ENCODE measurements around the gene ASTN2. TPM values are rescaled to one million over a fixed set of nuclear protein-coding genes. Genes with fewer than 3 reads are reported as not detected.

ASTN2 gene
- total and polyA plus RNA-seq, 9 of the 15 experiments (the other 6 are each of a cell fraction or from before 2014, with no cell fraction given): 0.56 to 3.5 (median 1.9) TPM

- TF ChIP-seq CHCHD3 (CRISPR knock-in tag; IDR thresholded peaks at IDR 0.05) (no peak), ZNF318 (IDR thresholded peaks at IDR 0.05; ENCODE audit: borderline replicate concordance in 1 of 2, low read depth in 1 of 2) (peak; percentile 31 to 87; a peak in 3 of 4 replicates), FOS (IDR thresholded peaks at IDR 0.05; ENCODE audit: extremely low read depth, insufficient read length) (no peak), NCOA4 (IDR thresholded peaks at IDR 0.05; ENCODE audit: partially characterized antibody) (no peak), ZNF609 (CRISPR knock-in tag; IDR thresholded peaks at IDR 0.05; ENCODE audit: borderline replicate concordance) (no peak), ZNF79 (CRISPR knock-in tag; IDR thresholded peaks at IDR 0.05; ENCODE audit: low read depth) (no peak), MTA3 (IDR thresholded peaks at IDR 0.05; ENCODE audit: borderline replicate concordance) (peak; percentile 86; the same call in 1 of the 2 replicates), CBX3 (IDR thresholded peaks at IDR 0.05; ENCODE audit: borderline replicate concordance in 1 of 2, low read length in 2 of 2) (no peak), ZFP36 (IDR thresholded peaks at IDR 0.05; ENCODE audit: low read depth, low read length, partially characterized antibody) (no peak), RCOR1 (IDR thresholded peaks at IDR 0.05; ENCODE audit: borderline replicate concordance in 1 of 2, low read depth in 2 of 2, low read length in 2 of 2) (peak in 1 of 2 experiments; percentile 94; a peak in 2 of 4 replicates), MEF2D (tag; conservative IDR thresholded peaks at IDR 0.05; ENCODE audit: low read depth) (peak; percentile 64; the same call in 1 of the 2 replicates), ZNF644 (tag; IDR thresholded peaks at IDR 0.05; ENCODE audit: low read depth) (no peak; the same call in 1 of the 2 replicates), FOXA3 (CRISPR knock-in tag; conservative IDR thresholded peaks at IDR 0.05 in 1 of 2, IDR thresholded peaks at IDR 0.05 in 1 of 2) (no peak)
These were observed 1019.8 kb downstream of the ASTN2 start (continued) for GRCh38 chr9:116394894-116395698.

Data from K562 (cell line).